Cardiac fibroblast (primary cell): ENCODE measurements around the gene CAD.

ENCODE experiments used
- DNase-seq, 2 donors: peaks; one replicate each; pipeline versions ENCODE4 v3.0.0 to v3.0.0-alpha.2; 2010; ENCODE audit warnings: low read depth in 2 of 2
- H3K4me3 ChIP-seq, 2 donors: replicated peaks in 1 of 2; 1 replicate in 1 of 2; 2 replicates in 1 of 2; pipeline ENCODE4 v1.5.1; 2011; ENCODE audit warnings: low read depth in 2 of 2, low read length in 2 of 2, mild to moderate bottlenecking in 2 of 2, moderate library complexity in 1 of 2
- CTCF ChIP-seq: IDR thresholded peaks from one replicate; pipeline ENCODE4 v1.5.1; 2011; ENCODE audit warnings: low read depth, mild to moderate bottlenecking, low read length, inconsistent platforms

Gene CAD

GRCh38 chr2:27290549-27290948, 73.4 kb downstream of the CAD start:
- no peak overlapping the region for H3K4me3 ChIP-seq
- TF ChIP-seq CTCF: no peak
- no peak for DNase-seq

DNA sequence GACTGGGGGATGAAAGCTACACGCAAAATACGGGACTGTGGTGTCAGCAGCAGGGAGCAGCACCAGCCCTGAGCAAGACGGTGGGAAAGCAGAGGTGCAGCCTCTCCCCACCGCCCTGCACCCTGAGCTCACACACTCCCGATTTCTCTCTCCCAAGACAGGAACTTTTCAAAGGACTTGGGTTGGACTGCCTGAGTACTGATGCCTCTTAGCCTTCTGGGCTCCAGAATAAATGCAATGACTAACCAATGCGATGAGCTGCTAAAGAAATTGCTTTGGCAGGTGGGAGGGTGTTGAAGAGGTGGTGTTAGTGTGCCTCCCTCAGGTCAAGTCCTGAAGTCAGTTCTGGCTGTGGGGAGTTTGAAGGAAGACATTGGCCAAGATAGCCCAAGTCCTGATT, 74.7 kb downstream of the CAD start:
- peak; percentile 25 to 29 for DNase-seq
- H3K4me3 ChIP-seq: no peak overlapping the region
- TF ChIP-seq CTCF: no peak
